SK-N-SH (cell line): ENCODE results near the gene ANKRD10.
"Not testable (repeated sequence)": the region's sequence is repeated elsewhere in the genome, so short reads cannot be mapped to it uniquely, and the experiment has no call there.

Experiments used
- EP300 ChIP-seq, 2 experiments: IDR thresholded peaks; 2 replicates each; pipeline versions ENCODE4 v1.4.0 to v1.6.1; 2012; ENCODE audit warnings: borderline replicate concordance in 1 of 2, low read depth in 1 of 2, low read length in 1 of 2
- FOXJ3 ChIP-seq: sonication (generic); formaldehyde crosslinking; IDR thresholded peaks from 2 replicates; pipeline ENCODE4 v1.5.1; 2020; ENCODE audit warnings: mild to moderate bottlenecking, missing genetic modification reagents
- GATA2 ChIP-seq: sonication (generic); formaldehyde crosslinking; IDR thresholded peaks from 2 replicates; pipeline ENCODE4 v1.5.0; 2020; ENCODE audit warnings: mild to moderate bottlenecking, missing genetic modification reagents
- JUND ChIP-seq: IDR thresholded peaks from 2 replicates; pipeline ENCODE4 v1.4.0; 2012
- POLR2AphosphoS5 ChIP-seq: IDR thresholded peaks from 2 replicates; pipeline ENCODE4 v1.6.1; 2012; ENCODE audit warnings: low read depth, low read length
- RAD21 ChIP-seq: IDR thresholded peaks from 2 replicates; pipeline ENCODE4 v1.6.1; 2012; ENCODE audit warnings: mild to moderate bottlenecking, low read length
- REST ChIP-seq: IDR thresholded peaks from 2 replicates; pipeline ENCODE4 v1.6.1; 2012; ENCODE audit warnings: mild to moderate bottlenecking, low read depth, low read length, moderate library complexity
- TF ChIP-seq, protein P1 (sequence below): fragments of 200-600 bp; sonication (generic); IDR thresholded peaks from 2 replicates; pipeline ENCODE4 v1.6.1; 2017; ENCODE audit warnings: antibody characterized with exemption, mild to moderate bottlenecking, moderate library complexity
- TF ChIP-seq, protein P2 (sequence below): fragments of 150-350 bp; IDR thresholded peaks from 2 replicates; pipeline ENCODE4 v1.6.1; 2017; ENCODE audit warnings: antibody characterized with exemption, low read length, low read depth, borderline replicate concordance

GRCh38 chr13:110947338-110947737 lies 32.5 kb upstream of the ANKRD10 start:
- TF ChIP-seq, protein P1, sequence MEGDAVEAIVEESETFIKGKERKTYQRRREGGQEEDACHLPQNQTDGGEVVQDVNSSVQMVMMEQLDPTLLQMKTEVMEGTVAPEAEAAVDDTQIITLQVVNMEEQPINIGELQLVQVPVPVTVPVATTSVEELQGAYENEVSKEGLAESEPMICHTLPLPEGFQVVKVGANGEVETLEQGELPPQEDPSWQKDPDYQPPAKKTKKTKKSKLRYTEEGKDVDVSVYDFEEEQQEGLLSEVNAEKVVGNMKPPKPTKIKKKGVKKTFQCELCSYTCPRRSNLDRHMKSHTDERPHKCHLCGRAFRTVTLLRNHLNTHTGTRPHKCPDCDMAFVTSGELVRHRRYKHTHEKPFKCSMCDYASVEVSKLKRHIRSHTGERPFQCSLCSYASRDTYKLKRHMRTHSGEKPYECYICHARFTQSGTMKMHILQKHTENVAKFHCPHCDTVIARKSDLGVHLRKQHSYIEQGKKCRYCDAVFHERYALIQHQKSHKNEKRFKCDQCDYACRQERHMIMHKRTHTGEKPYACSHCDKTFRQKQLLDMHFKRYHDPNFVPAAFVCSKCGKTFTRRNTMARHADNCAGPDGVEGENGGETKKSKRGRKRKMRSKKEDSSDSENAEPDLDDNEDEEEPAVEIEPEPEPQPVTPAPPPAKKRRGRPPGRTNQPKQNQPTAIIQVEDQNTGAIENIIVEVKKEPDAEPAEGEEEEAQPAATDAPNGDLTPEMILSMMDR: not testable (repeated sequence)
- TF ChIP-seq, protein P2, sequence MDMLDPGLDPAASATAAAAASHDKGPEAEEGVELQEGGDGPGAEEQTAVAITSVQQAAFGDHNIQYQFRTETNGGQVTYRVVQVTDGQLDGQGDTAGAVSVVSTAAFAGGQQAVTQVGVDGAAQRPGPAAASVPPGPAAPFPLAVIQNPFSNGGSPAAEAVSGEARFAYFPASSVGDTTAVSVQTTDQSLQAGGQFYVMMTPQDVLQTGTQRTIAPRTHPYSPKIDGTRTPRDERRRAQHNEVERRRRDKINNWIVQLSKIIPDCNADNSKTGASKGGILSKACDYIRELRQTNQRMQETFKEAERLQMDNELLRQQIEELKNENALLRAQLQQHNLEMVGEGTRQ: not testable (repeated sequence)
- TF ChIP-seq RAD21; REST; GATA2 (CRISPR knock-in tag); EP300 (IDR thresholded peaks at IDR 0.05; ENCODE audit: borderline replicate concordance in 1 of 2, low read depth in 1 of 2, low read length in 1 of 2); POLR2AphosphoS5; FOXJ3 (CRISPR knock-in tag); JUND: not testable (repeated sequence)
